CMK (cell line): ENCODE measurements around the gene SELENOS.

Source experiments
- DNase-seq: peaks from one replicate; pipeline ENCODE4 v3.0.0-alpha.2; 2010; ENCODE audit warnings: low read depth

The SELENOS gene, protein sequence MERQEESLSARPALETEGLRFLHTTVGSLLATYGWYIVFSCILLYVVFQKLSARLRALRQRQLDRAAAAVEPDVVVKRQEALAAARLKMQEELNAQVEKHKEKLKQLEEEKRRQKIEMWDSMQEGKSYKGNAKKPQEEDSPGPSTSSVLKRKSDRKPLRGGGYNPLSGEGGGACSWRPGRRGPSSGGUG

DNA sequence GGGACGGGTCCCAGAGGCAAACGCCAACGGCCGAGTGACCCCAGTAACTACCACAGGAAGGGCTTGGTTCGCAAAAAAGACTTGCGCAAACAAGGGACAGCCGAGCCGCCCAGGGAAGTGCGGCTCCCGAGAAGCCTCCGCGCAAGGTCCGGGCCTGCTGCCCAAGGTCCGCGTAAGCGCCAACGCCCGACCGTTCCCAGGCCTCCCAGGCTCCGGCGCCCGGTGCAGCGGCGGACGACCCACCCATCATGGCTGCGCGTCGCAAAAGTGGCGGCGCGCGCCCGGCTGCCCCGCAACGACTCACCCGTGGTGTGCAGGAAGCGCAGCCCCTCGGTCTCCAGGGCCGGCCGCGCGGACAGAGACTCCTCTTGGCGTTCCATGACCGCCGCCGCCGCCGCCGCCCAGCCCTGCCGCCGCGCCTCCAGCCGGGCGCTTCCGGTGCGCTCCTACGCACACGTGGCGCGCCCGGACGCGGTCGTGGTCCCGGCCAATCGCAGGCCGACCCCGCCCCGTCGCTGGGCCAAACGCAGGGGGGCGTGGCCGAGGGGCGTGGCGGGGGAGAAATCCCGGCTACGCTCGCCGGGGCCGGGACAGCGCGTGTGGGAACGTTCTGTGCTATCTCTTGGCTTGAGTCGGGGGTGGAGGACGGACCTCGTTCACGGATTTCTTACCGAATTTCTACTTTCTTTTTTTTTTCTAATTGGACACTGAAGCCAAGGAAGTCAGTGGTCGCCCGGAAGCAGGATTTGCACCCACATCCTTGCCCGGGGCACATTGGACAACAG, at the start of gene SELENOS:
Gene SELENOS, minus strand, starts transcription at position 448 of the 785 bp plus-strand sequence. Its CDS starts 68 bp downstream, at position 380.
- DNase-seq, result peak; percentile 72

DNA sequence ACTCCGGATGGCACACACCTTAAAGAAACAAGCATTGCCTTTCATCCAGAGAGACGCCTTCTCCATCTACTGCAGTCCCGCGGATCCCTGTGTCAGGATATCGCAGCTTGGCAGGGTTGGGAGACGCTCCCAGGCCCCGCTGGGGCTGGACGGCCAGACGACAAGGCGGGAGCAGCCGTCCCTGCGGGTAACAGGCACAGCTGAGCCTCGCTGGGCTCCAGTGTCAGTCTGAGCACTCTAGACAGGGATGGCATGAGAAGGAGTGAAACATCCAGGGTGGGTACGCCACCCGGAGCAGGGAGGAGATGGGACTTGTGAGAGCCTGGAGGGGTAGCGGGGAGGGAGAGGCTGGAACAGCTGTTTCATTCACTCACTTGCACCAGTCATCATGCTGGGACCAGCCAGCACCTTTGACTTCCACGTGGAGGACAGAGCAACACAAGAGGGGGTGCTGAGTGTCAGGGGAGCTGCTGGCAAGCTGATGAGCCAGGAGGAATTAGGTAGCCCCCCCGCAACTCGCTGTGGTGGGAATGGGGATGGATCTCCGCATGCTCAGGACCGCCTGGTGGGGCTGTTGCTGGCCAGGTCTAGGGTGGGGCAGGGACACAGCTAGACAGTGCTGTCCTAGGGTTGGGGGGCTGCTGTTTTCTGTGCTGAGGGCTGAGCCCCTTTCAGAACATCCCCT, 49.3 kb upstream of the SELENOS start:
- DNase-seq, result no peak

DNA sequence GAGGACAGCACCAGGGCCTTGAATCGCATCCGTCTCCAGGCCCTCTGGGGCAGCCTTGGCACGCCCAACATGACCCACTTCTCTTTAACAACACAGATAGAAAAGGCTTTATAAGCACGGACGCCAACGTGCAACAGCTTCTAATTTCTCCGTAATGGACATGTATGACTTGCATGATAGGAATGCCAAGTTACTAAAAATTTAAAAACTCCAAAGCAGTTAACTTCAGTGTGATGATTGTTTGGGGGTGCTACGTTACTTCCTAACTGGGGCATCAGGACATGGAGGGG, 48.7 kb upstream of the SELENOS start:
- DNase-seq, result no peak

DNA sequence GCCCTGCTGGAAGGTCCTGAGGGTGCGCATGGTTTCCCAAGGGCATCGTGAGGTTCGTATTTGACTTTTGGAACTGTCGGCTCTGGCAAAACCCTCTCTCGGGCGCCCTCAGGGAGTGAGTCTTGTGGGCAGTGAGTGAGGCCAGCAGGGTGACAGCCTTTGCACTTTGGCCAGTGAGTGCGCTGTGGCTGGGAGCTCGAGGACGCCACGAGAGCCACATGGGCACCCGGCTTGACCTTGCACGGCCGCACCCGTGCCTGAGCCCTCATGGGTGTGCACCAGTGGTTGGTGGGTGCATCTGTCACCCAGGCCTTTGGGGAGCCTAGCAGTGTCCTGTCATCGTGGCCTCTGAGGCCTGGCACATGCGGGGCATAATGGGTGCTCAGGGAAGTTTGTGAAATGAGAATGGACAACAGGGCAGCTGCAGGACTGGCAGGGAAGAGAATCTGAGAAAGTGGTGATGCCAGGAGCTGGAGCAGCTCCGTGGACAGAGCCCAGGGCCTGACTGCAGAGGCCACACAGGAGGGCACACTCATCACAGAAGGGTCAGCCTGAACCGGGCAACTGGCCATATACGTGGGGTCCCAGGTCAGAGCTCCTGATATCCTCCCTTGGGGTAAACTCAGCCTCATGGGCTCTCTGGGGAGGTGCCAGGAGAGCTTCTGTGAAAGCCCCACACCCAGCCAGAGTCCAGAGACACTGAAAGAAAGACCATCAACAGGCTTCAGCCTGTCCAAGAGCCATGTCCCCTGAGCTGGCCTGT, 48.2 kb upstream of the SELENOS start:
- no peak for DNase-seq

DNA sequence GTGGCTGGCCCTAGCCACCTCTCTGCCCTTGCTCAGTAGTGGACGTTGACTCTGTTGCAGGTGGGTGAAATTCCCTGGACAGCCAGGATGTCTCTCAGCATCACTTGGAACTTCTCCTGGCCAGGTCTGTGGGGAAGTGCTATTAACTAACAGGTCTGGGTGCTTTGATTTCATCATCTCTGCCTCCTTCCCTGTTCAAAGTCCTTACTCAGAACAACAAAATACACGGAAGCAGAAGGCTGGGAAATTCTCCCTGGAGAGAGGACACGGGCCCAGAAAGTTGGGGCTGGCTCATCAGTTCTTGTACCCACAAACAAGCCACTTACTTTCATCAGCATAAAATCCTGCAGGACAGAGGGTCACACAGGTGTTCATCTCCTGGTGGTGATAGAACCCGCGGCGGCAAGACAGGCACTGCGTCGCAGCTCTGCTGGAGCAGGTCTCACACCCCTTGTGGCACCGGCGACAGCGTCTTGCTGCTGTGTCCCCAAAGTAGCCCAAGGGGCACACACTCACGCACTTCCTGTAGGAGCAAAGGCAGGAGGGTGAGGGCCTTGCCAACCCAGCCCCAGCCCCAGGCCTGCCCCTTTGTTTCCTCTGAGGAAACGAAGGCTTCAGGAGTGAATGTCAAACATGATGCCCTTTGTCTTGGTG, 47.4 kb upstream of the SELENOS start:
- no peak for DNase-seq

DNA sequence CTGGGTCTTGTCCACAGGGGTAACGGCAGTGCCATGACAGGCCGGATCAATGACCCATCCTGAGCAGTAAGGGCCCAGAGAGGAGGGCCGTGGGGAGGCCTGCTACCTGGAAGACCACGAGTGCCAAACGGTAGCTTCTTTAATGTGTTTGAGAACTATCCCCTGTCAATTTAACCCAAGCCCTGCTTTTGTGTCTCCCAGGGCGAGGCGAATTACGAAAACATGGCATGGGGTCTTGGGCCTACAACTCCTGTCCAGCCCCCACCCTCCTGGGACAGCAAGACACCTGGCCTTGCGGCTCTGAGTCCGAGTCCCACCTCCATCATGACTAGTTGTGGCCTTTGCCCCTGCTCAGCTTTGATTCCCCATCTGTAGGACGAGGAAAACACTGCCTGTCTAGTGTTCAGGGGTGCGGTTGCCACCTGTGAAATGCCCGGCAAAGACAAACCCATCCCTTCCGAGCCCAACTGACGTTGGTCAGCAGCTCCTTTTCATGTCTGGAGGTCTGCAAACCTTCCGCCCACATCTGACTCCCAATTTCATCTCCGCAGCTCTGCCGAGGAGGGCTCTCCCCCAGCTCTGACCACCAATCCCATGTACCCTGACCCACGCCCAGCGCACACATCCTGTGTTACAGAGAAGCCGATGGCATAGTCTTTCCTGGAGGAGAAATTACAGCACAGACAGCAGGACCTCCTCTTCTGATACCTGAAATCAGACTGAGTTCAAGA, 46.7 kb upstream of the SELENOS start:
- no peak for DNase-seq

DNA sequence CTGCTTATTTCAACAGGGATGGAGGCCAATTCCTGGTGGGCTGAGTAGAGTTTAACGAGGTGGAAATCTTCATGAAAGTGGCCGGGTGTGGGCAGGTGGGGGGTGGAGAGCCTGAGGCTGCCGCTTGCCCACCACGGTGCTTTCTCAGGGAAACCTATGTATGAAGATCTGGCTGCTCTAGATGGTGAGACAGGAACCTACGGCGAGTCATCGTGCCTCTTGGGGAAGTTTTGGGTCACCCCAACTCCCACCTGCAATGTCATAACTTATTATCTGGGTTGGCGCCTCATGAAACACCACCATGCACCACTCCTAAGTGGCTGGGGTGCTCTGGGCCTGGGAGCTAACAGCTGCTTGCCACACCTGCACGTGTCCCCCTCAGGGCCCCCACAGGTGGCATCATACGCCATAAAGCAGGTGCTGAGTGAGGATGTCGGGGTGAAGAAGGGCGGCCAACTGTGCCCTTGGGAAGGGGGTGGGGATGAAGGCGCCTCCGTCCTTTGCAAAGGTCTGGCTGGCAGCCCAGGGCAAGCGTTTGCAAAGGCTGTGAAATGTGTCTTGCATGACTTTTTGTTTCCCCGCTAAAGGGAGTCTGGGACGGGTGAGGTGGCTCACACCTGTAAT, 45.7 kb upstream of the SELENOS start:
- DNase-seq, result no peak

DNA sequence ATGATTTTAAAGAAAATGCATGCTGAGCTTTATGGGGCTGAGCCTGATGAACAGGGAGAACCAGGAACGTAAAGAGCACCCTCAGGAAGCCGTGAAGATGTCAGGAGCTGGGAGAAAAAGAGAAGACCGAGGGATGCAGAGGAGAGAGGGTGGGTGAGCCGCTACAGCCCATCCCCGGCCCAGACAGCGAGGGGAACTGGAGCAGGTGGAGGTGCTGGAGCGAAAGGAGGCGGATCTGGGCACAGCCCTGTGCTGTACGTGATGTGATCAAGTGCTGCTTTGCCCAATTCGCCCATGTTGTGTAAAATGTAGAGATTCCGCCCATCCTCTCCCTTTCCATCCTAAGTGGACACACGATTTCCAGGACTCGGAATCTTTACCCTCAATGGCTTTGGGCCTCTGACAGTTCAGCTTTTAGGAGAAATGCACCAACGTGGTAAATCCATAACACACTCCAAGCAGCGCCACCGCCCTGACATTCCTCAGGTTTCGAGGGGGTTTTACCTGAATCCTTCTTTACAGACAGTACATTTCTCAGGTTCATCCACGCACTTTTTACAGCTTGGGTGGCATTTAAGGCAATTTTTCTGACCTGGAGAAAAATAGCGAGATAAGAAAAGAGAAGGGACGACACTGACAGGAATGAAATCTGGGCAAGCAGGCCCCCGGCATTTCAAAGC, 44.9 kb upstream of the SELENOS start:
- no peak for DNase-seq

DNA sequence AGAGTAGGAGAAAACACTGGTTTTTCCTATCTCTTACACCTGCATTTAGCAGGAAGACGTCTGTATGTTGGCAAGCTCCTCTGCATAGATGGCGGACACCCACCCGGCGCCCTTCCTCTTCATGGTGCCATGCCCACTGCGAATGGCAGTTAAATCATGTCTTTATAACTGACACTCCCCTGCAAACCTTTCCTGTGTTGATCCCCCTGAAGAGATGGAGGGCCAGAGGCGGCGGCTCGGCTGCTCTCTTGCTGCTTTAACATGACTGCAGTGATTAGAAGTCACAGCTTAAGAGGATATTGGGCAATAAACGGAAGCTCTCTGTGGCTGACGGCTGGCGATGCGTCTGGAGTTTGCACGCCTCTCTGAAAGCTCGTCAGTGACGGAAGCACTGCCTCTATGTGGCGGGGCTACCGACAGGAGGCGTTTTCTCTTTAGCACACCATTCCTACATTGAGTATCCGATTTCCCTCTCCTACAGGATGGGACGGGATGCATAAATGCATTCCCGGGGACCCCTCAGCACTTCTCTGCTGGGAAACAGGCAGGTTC, 43.3 kb upstream of the SELENOS start:
- DNase-seq, result no peak

DNA sequence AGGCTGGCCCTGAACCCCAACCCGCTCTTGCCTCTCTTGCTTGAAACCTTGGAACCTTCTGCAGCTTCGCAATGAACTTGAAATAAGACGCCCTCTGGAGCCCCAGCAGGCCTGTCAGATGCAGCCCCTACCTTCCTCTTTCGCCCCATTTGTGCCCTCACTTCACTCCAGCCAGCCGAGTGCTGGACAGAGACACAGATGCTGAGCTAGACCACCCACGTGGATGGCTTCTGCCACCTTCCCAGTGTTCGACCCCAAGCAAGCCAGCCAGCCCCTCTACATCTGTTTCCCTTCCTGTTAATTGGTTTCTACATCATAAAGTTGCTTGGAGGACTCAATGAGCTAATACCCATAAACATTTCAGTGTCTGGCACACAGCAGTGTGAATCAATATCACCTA, 41.6 kb upstream of the SELENOS start:
- DNase-seq, result no peak

DNA sequence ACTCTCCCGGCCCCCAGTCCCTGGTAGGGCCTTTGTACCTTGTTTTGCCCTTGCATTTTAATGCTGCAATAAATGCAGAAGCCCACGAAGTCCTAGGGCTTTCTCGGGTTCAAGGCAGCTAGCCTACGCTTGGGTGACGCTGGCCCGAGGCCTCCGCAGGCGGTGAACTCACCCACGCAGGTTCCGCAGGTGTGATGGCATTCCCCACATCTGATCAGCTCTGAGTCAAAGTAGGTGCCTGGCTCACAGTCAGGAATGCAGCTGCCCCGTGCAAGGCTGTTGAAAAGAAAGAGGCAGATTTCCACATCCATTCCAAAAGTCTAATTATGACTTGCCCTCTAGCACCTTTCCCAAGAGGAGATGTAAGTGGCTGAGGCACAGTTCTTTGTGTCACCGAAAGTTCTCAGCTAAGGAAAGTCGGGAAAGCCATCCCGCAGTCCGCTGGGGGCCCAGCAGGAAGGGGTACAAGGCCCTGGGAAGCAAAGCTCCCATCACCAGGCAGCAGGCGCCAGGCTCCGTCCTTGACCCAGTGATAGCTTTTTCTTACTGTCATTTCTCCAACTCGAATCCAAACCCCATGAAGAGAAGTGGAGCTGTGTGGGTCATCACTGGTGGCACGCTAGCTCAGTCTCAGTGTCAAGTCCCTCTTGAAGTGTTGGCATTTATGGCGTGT, 41.0 kb upstream of the SELENOS start:
- DNase-seq, result no peak

DNA sequence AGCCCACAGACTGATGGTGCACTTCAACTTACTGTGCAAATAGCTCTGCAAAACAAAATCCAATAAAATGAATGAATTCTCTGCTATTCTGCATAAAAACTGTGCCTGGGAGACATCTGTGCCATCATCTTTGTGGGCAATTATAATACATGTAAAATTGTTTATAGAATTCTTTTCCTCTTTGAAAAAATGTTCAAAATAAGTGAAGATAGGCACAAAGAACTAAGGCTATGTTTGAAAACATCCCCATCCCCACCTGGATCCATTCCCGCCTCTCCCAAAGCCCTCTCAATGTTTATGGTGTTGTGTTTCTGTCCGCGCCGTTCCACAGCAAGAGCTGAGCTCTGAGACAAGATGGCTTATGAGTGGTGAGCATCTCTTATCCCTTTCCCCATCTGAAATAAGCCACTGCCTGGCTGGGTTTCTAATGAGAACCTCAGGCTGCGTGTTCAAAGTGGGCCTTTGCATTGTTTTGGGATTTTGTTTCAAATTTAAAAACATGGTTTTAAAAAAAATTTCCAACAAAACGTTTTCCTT, 40.1 kb upstream of the SELENOS start:
- DNase-seq, result no peak

DNA sequence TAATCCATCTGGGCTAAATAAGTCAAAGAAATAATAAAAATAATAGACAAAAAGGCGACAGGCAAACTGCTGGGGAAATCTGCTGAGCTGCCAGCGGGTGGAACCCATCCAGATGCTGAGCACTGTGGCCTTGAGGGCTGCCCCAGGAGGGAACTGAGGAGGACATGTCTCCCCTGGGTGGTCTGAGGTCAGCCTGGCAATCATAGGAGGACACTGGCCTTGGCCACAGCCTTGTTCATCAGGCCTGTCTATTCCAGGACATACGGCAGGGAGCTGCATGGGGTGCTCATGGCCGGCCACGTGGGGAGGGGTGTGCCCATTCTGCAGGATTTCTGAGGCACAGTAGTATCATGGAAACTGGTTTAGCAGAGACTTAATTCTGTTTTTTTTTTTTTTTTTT, 39.2 kb upstream of the SELENOS start:
- DNase-seq, result no peak

DNA sequence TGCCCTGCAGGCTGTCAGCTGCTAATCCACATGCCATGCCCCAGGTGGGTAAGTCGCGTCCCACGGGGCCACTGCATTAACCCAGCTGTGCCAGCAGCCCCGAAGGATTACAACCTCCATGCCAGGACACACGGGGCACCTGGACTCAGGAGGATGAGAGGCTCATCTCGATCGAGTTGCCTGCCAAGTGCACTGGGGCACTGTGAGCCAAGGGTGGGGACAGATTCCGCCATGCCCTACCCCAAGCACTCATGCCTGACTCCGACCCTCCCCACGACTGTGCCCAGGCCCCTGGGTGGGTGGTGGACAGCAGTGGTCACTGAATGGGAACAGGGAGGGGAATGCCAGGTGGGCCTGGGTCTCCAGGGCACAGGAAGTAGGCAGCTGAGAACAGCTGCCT, 38.5 kb upstream of the SELENOS start:
- no peak for DNase-seq

DNA sequence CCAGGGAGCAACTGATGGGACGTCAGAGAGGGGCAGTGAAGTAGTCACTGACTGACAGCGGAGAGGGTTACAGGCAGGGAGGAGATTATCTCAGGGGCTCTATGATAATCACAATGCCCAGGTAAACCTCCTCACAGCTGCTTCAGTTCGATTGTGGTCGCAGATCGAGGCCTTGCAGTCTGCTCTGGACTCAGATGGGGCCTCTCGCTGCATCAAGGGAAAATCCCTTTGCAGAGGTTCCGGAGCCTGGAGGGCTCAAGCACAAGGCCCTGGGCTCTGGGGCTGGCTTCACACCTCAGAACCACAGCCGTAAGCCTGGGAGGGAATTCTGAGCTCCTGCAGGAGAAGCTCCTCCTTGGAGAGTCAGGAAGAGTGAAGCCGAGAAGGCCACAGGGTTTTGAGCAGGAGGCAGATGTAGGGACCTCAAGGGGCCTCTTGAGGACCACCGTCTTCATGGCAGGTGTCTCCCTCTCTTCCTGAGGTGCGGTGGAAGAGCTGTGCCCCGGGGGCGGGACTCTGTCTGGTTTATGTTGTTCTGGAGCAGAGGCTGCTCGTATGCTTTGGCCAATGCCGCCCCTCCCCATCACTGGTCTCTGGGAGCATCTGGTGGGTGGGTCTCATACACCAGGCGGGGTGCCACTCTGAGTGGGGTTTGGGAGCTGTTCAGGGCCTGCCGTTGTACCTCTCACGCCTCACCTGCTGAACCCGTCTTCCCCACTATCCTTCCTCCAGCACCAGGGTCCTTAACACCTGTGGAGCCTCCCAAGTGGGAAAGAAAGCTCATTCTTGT, 37.2 kb upstream of the SELENOS start:
- DNase-seq, result no peak

DNA sequence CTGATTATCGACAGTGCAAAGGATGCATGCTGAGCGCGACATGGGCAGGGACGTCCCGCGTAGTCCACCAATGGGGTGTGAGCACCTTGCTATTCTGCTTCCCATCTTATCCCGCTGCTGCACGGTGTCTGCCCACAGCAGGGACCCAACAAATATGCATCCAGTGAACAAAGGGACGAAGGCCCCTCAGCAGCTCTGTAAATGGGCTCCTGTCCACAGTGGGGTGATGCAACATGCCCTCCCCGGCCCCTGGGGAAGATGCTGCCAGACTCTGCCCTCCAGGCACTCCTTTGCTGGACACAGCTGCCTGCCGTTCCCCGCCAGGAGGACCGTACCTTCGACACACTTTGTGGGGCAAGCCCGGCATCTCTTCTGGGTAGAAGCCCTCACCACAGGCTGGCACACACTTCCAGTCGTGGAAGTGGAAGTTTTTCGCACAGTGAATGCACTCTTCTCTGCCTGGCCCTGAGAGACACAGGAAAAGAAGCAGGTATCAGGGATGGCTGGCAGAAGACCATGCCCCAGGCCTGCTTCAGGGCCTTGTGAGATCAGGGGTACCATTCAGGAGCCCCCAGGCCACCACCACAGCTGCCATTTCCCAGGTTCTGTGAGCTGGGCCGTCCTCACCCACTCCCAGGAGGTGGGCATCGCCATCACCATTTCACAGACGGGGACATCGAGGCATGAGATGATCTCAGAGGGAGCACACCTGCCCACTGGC, 35.9 kb upstream of the SELENOS start:
- DNase-seq, result no peak

DNA sequence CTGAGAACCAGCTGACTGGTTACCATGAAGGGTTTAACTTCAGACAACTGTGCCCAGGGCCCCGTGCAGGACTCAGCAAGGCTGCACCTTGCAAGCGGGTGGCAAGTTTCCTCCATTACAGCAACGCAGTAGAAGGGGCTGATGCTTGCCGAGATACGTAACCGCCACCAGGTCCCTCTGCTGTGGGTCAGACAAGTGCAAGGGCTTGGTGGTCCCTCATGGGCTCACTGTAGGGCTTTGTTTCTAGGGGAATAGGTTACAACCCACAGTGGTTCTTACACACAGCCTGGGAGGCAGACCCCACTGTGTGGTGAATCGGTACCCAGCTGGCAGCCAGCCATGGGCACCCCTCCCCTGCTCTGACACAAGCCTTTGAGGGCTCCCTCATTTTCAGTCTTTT, 33.2 kb upstream of the SELENOS start:
- no peak for DNase-seq

DNA sequence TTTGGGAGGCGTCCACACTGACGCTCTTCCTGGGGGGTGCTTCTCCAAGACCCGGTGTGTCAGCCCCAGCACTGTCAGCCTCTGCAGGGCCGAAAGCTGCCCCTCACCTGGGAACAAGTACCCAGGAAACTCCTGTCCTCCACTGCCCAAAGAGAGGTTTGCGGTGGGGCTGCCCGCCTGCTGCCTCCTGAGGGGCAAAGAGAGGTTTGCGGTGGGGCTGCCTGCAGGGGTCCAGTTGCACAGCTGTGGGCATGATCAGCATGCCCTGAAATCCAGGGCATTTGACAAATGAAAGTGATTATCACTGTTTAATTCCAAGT, 32.8 kb upstream of the SELENOS start:
- DNase-seq, result no peak
